Measurements from ENCODE around the gene NEK5.
A peak's percentile ranks its signal among the peaks of the same experiment; 100 is the strongest.
"Not testable (repeated sequence)": the region's sequence is repeated elsewhere in the genome, so short reads cannot be mapped to it uniquely, and the experiment has no call there.

NEK5 gene

GRCh38 chr13:52128714-52129700 lies at the start of gene NEK5:
Gene NEK5 (minus strand): TSS chr13:52129073. CDS start chr13:52127482, 1,591 bp downstream.
- TF ChIP-seq ZNF274 (IDR thresholded peaks at IDR 0.05; ENCODE audit: low read depth, low read length), result no peak
- peak within 1 kb of the TSS; percentile 53; the same call in 1 of the 2 replicates for H3K4me3 ChIP-seq (ENCODE audit: low read length)

DNA sequence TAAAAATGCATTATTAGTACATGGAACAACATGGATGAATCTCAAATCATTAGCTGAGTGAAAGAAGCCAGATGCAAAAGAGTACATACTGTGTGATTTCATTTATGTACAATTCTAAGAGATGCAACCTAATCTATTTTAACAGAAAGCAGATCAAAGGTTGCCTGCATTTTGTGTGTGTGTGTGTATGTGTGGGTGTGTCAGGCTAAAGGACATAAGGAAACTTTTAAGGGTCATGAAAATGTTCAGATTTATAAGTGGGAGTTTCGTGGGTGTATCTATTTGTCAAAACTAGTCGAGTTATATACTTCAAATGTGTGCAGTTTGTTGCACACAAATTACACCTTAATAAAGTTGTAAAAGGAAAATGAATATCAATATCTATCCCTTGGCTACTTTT lies 48.4 kb upstream of the NEK5 start:
- TF ChIP-seq ZNF274 (IDR thresholded peaks at IDR 0.05; ENCODE audit: low read depth, low read length), result no peak
- H3K4me3 ChIP-seq (ENCODE audit: low read length), result no peak overlapping the region

GRCh38 chr13:52173970-52174369 lies 45.1 kb upstream of the NEK5 start:
- H3K4me3 ChIP-seq (ENCODE audit: low read length), result not testable (repeated sequence)

DNA sequence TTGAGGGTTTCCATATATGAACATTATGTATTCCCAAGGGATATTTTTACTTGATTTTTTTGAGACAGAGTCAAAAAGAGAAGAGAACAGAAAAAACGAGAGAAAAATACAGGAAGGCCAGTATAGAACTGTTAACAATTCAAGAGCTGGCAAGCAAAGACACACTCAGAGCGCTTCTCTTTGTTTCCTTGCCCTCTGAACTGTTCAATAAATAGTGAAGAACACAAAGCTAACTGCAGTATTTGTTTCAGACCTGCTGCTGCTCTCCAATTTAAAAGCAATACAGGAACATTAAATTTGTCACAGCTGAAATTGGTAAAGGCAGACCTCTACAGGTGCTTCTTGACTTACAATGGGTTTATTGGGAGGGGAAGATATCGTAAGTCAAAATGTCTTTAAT lies 44.5 kb upstream of the NEK5 start:
- H3K4me3 ChIP-seq (ENCODE audit: low read length), result no peak overlapping the region
- no peak for TF ChIP-seq ZNF274 (IDR thresholded peaks at IDR 0.05; ENCODE audit: low read depth, low read length)

DNA sequence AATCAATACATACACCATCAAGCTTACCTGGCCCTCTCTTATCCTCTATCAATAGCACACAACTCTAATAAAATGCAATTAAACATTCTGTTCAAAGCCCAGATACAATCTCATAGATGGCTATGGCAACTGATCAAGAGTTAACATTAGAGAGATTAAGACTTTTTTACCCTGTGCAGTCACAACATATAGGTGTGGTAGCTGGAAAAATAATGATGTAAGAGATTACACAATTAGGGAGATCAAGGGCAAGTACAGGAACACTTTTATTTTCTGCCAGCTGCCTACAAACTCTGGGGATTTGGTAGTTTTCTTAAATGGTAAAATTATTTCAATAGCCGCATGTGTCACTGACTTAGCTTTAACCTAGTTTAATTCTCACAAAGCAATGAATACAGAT lies 42.8 kb upstream of the NEK5 start:
- H3K4me3 ChIP-seq (ENCODE audit: low read length), result not testable (repeated sequence)

DNA sequence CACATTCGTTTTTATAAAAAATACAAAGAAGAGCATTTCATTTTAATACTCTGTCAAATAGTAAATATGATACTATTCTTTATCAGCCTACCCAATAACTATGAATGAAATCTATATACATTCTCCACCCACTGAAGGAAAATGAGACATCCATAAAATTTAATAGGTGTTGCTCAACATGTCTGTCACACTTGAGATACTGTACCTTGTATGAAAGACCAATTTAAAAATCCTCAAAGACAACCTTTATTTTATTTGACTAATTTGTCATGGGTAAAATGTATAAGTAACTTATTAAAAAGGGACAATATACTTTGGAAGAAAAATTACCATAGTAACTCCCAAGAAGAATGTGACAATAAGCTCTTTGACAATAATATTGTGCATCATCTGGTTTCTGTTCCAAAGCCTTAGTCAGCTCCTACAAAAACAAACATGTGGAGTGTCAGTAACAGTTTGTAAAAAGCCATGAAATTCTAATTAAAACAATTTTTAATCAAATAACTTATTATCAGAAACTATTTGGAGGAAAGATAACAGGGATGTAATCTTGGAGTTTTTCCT lies 42.0 kb upstream of the NEK5 start:
- not testable (repeated sequence) for H3K4me3 ChIP-seq (ENCODE audit: low read length)

DNA sequence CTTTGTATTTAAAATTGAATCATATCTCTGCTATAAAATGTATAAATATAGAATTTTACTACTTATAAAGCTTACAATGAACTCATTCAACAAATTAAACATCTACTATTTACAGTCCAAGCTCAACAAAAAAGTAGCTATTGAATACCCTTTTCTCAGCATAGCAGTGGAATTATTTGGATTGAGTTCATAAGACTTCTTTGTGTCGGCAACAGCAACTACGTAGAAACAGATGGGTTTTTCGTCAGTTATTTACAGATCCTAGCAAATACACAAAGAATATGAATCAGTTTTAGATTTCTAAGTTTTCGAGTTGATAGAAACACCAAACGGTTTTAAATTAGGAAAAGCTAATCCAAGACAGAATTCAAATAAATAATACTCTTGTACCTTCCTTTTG lies 41.0 kb upstream of the NEK5 start:
- H3K4me3 ChIP-seq (ENCODE audit: low read length), result no peak overlapping the region
- no peak for TF ChIP-seq ZNF274 (IDR thresholded peaks at IDR 0.05; ENCODE audit: low read depth, low read length)

GRCh38 chr13:52165411-52165810 lies 36.5 kb upstream of the NEK5 start:
- no peak overlapping the region for H3K4me3 ChIP-seq (ENCODE audit: low read length)
- no peak for TF ChIP-seq ZNF274 (IDR thresholded peaks at IDR 0.05; ENCODE audit: low read depth, low read length)

DNA sequence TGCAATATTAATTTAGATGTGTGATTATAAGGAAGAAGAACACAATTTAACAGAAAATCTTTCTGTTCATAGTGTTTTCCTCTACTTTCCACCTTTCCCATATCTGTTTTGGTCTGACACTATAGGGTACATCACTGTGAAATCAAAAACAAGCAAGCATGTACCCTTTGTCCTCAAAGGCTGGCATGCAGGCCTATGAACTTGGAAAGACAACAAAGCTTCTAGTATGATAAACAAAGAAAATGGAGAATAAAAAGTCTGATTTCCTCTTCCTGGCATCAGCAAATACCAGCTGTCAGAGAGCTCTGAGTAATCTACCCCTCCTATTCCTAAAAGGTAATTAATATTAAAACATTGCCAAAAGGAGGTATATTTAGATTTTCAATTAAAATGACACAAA lies 36.1 kb upstream of the NEK5 start:
- H3K4me3 ChIP-seq (ENCODE audit: low read length), result no peak overlapping the region
- no peak for TF ChIP-seq ZNF274 (IDR thresholded peaks at IDR 0.05; ENCODE audit: low read depth, low read length)

DNA sequence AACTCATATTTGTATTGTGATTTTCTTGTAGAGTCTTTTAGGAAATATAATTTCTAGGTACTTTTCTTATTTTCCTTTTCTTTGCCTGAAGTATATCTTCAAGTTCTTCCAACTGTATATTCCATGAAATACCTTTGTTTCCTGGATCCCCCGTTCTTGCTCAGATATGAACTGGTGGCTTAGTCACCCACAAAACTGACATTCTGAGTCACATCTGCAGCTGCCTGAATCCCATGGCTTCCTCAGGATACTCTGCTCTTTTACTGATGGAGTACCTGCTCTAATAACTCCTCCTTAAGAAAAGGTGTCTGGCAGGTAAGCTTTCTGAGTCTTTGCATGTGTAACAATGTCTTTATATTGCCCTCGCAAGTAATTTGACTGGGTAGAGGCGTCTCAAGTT lies 35.0 kb upstream of the NEK5 start:
- not testable (repeated sequence) for H3K4me3 ChIP-seq (ENCODE audit: low read length)

DNA sequence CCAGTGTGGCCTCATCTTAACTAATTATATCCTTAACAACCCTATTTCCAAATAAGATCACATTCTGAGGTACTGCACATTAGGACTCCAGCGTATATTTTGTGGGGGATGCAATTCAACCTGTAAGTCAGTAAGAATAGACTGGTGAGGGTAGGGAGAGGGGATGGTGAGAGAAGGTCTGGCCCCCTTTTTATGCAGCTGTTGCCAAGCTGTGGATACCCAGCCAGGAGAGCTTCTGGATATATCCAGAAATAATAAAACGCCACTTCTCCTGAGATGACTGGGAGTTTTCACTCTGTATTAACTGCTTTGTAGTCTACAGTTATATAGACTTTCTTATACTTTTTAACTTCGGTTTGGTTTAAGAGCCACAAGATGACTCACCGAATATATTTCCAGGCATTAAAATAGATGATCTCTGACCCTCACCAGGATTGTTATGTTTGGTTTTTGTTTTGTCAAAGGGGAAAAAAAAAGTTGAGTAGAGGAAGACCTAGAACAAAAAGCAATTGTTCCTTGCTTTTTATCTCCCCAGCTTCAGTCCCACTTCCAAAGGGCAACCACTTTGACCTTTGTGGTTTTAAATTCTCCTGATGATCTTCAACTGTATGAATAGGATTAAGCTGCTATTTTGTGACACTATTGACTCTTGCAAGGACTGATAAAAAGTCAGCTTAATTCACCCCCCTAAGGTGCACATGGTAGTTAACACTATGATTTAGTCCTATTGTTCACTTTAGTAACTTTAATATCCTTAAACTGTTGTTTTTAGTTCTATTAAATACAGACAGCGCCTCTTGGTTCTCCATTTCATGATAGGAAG lies 33.6 kb upstream of the NEK5 start:
- no peak for TF ChIP-seq ZNF274 (IDR thresholded peaks at IDR 0.05; ENCODE audit: low read depth, low read length)
- H3K4me3 ChIP-seq (ENCODE audit: low read length), result no peak overlapping the region

- no peak for TF ChIP-seq ZNF274 (IDR thresholded peaks at IDR 0.05; ENCODE audit: low read depth, low read length)
- H3K4me3 ChIP-seq (ENCODE audit: low read length), result no peak overlapping the region
Observed at GRCh38 chr13:52161181-52161646, 32.3 kb upstream of the NEK5 start.

- no peak for TF ChIP-seq ZNF274 (IDR thresholded peaks at IDR 0.05; ENCODE audit: low read depth, low read length)
- H3K4me3 ChIP-seq (ENCODE audit: low read length), result no peak overlapping the region
Observed at GRCh38 chr13:52160506-52160905, 31.6 kb upstream of the NEK5 start.

- no peak for TF ChIP-seq ZNF274 (IDR thresholded peaks at IDR 0.05; ENCODE audit: low read depth, low read length)
- H3K4me3 ChIP-seq (ENCODE audit: low read length), result no peak overlapping the region
Observed at GRCh38 chr13:52160053-52160452, 31.2 kb upstream of the NEK5 start.
